Endothelial cell (in vitro differentiated cells): ENCODE data around the gene NUAK2. TPM values are rescaled to one million over a fixed set of nuclear protein-coding genes. Genes with fewer than 3 reads are reported as not detected.

Source experiments
- DNase-seq: peaks from one replicate; pipeline ENCODE4 v3.0.0; 2021; ENCODE audit warnings: low spot score
- H3K27ac Mint-ChIP-seq: one replicate; pipeline ENCODE4 v1.8.0; 2021; ENCODE audit warnings: mixed read lengths, inconsistent platforms; ENCODE audit not compliant: unreplicated experiment
- H3K27me3 Mint-ChIP-seq: one replicate; pipeline ENCODE4 v1.8.0; 2021; ENCODE audit warnings: mild to moderate bottlenecking, moderate library complexity, mixed read lengths, inconsistent platforms; ENCODE audit not compliant: unreplicated experiment
- H3K36me3 Mint-ChIP-seq: one replicate; pipeline ENCODE4 v1.8.0; 2021; ENCODE audit warnings: mild to moderate bottlenecking, low read depth, mixed read lengths, inconsistent platforms; ENCODE audit not compliant: unreplicated experiment
- H3K4me1 Mint-ChIP-seq: one replicate; pipeline ENCODE4 v1.8.0; 2021; ENCODE audit warnings: mild to moderate bottlenecking, mixed read lengths, inconsistent platforms; ENCODE audit not compliant: unreplicated experiment
- H3K4me3 Mint-ChIP-seq: one replicate; pipeline ENCODE4 v1.8.0; 2021; ENCODE audit warnings: mild to moderate bottlenecking, mixed read lengths, inconsistent platforms; ENCODE audit not compliant: unreplicated experiment
- H3K9me3 Mint-ChIP-seq: one replicate; pipeline ENCODE4 v1.8.0; 2021; ENCODE audit warnings: mixed read lengths, inconsistent platforms; ENCODE audit not compliant: unreplicated experiment
- total RNA-seq: library from RNA; stranded (reverse); fragmentation: NEBNext Ultra II Directional; extraction: Animal tissue kit (Norgen Biotek cat#: 25700); gene quantifications from one replicate; pipeline ENCODE4 v1.2.1, GENCODE V29; 2021; ENCODE audit not compliant: unreplicated experiment
- TF ChIP-seq, protein P1 (sequence below): fragments of 200-600 bp; sonication (generic); IDR thresholded peaks from one replicate; pipeline ENCODE4 v1.5.0; 2021; ENCODE audit warnings: antibody characterized with exemption; ENCODE audit not compliant: unreplicated experiment

NUAK2 gene
- total RNA-seq, 1 donor from 2014 or later, result 3.6 TPM

- DNase-seq, result no peak
- Mint-ChIP-seq H3K9me3 (no peaks in the 10 kb centered on the region), H3K27ac (peak overlapping the region; percentile 30)
Observed at GRCh38 chr1:205318231-205318991, 3.1 kb downstream of the NUAK2 start.

GRCh38 chr1:205317311-205317917 is 4.1 kb downstream of the NUAK2 start:
- no peak for DNase-seq
- Mint-ChIP-seq H3K4me1 (peaks cover 59% of the 10 kb centered on the region), H3K9me3 (no peaks in the 10 kb centered on the region), H3K27ac (no peak overlapping the region), H3K27me3 (peaks cover 13% of the 10 kb centered on the region), H3K4me3 (no peak overlapping the region), H3K36me3 (peaks cover 3% of the 10 kb centered on the region)
- TF ChIP-seq, protein P1, sequence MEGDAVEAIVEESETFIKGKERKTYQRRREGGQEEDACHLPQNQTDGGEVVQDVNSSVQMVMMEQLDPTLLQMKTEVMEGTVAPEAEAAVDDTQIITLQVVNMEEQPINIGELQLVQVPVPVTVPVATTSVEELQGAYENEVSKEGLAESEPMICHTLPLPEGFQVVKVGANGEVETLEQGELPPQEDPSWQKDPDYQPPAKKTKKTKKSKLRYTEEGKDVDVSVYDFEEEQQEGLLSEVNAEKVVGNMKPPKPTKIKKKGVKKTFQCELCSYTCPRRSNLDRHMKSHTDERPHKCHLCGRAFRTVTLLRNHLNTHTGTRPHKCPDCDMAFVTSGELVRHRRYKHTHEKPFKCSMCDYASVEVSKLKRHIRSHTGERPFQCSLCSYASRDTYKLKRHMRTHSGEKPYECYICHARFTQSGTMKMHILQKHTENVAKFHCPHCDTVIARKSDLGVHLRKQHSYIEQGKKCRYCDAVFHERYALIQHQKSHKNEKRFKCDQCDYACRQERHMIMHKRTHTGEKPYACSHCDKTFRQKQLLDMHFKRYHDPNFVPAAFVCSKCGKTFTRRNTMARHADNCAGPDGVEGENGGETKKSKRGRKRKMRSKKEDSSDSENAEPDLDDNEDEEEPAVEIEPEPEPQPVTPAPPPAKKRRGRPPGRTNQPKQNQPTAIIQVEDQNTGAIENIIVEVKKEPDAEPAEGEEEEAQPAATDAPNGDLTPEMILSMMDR, result no peak

More at GRCh38 chr1:205318231-205318991, 3.1 kb downstream of the NUAK2 start:
- Mint-ChIP-seq H3K4me1 (peaks cover 50% of the 10 kb centered on the region), H3K27me3 (peaks cover 8% of the 10 kb centered on the region), H3K36me3 (peaks cover 3% of the 10 kb centered on the region), H3K4me3 (no peak overlapping the region)
- TF ChIP-seq, protein P1, result no peak

DNA sequence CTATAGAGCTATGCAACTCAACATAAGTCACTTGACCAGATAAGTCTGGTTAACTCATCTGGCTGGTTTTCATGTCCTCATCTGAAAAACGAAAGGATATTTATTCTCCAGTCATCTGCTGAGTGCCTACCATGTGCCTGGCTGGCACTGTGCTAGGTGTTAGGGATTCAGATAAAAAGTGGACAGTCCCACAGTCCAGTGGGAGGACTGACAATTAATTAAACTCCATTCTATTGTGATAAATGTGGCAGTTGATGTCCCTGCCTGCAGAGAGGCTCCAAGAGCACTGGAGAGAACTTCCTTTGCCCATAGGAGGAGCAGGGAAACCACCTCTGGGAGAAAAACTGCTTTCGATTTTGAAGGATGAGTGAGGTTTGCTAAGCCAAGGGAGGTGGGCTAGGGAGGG is 5.4 kb downstream of the NUAK2 start:
- peaks cover 10% of the 10 kb centered on the region for H3K36me3 Mint-ChIP-seq
- peak overlapping the region; percentile 10 for H3K27ac Mint-ChIP-seq
- TF ChIP-seq, protein P1, result no peak
- H3K27me3 Mint-ChIP-seq, result peaks cover 17% of the 10 kb centered on the region
- no peak overlapping the region for H3K4me3 Mint-ChIP-seq
- DNase-seq, result no peak
- H3K9me3 Mint-ChIP-seq, result no peaks in the 10 kb centered on the region
- peaks cover 62% of the 10 kb centered on the region for H3K4me1 Mint-ChIP-seq

GRCh38 chr1:205315008-205315618 is 6.4 kb downstream of the NUAK2 start:
- DNase-seq, result no peak
- peak overlapping the region; percentile 18 for H3K4me3 Mint-ChIP-seq

More at GRCh38 chr1:205315008-205315618, 6.4 kb downstream of the NUAK2 start:
- peaks cover 55% of the 10 kb centered on the region for H3K4me1 Mint-ChIP-seq
- no peaks in the 10 kb centered on the region for H3K9me3 Mint-ChIP-seq
- TF ChIP-seq, protein P1, result no peak
- H3K27ac Mint-ChIP-seq, result peak overlapping the region; percentile 98
- H3K36me3 Mint-ChIP-seq, result peaks cover 19% of the 10 kb centered on the region
- peaks cover 17% of the 10 kb centered on the region for H3K27me3 Mint-ChIP-seq
